Stimulated activated CD8-positive, alpha-beta memory T cell treated with anti-CD3 and anti-CD28 coated beads, Interleukin-15, amount 100 ng/mL, for 24 hours (primary cell): ENCODE measurements around the gene CBFA2T2.
"Not testable (repeated sequence)": the region's sequence is repeated elsewhere in the genome, so short reads cannot be mapped to it uniquely, and the experiment has no call there.

Experiments used
- DNase-seq: peaks from one replicate; pipeline ENCODE4 v3.0.0-alpha.2; 2020; ENCODE audit warnings: low read depth

The CBFA2T2 gene

GRCh38 chr20:33490023-33490933, at the start of gene CBFA2T2:
Gene CBFA2T2, plus strand, starts transcription at chr20:33490096. Its CDS starts 172 bp downstream, at chr20:33490268.
- DNase-seq: peak; percentile 33

- not testable (repeated sequence) for DNase-seq
Measured at GRCh38 chr20:33440562-33440961, 49.3 kb upstream of the CBFA2T2 start.

- DNase-seq: no peak
Measured at GRCh38 chr20:33441142-33441955, 48.5 kb upstream of the CBFA2T2 start.

- no peak for DNase-seq
Measured at GRCh38 chr20:33442136-33443005, 47.5 kb upstream of the CBFA2T2 start.

GRCh38 chr20:33443006-33443511, 46.8 kb upstream of the CBFA2T2 start:
- DNase-seq: no peak

GRCh38 chr20:33443512-33444239, 46.2 kb upstream of the CBFA2T2 start, which contains the start of gene SNTA1:
Gene SNTA1, minus strand, starts transcription at chr20:33443763. Its CDS starts 143 bp downstream, at chr20:33443620.
- peak; percentile 89 for DNase-seq

- no peak for DNase-seq
Measured at GRCh38 chr20:33444797-33445560, 44.9 kb upstream of the CBFA2T2 start.

GRCh38 chr20:33445881-33446625, 43.8 kb upstream of the CBFA2T2 start:
- DNase-seq: no peak

GRCh38 chr20:33450867-33451266, 39.0 kb upstream of the CBFA2T2 start:
- DNase-seq: no peak

GRCh38 chr20:33456916-33457642, 32.8 kb upstream of the CBFA2T2 start:
- DNase-seq: peak; percentile 72

GRCh38 chr20:33459599-33459998, 30.3 kb upstream of the CBFA2T2 start:
- no peak for DNase-seq

GRCh38 chr20:33460711-33461110, 29.2 kb upstream of the CBFA2T2 start:
- no peak for DNase-seq

GRCh38 chr20:33463332-33464101, 26.4 kb upstream of the CBFA2T2 start:
- no peak for DNase-seq

- not testable (repeated sequence) for DNase-seq
Measured at GRCh38 chr20:33464759-33465158, 25.1 kb upstream of the CBFA2T2 start.

- DNase-seq: no peak
Measured at GRCh38 chr20:33465481-33466302, 24.2 kb upstream of the CBFA2T2 start.

GRCh38 chr20:33466303-33466646, 23.6 kb upstream of the CBFA2T2 start:
- no peak for DNase-seq

GRCh38 chr20:33470457-33470856, 19.4 kb upstream of the CBFA2T2 start:
- no peak for DNase-seq
